Gastroesophageal sphincter (tissue), 3 donors: ENCODE data around the gene CCM2L.

Source experiments
- CTCF ChIP-seq, 4 experiments: fragments of 200-600 bp in 2 of 4; fragments of 450-650 bp in 2 of 4; sonication (generic) in 1 of 4; IDR thresholded peaks; one replicate each; pipeline ENCODE4 v1.5.1; 2017 to 2019; ENCODE audit warnings: antibody characterized with exemption in 4 of 4, mild to moderate bottlenecking in 2 of 4, moderate library complexity in 2 of 4
- EP300 ChIP-seq: sonication (generic); formaldehyde crosslinking; IDR thresholded peaks from one replicate; pipeline ENCODE4 v1.6.1; 2017; ENCODE audit warnings: antibody characterized with exemption, mild to moderate bottlenecking
- POLR2AphosphoS5 ChIP-seq: sonication (generic); formaldehyde crosslinking; IDR thresholded peaks from one replicate; pipeline ENCODE4 v1.6.1; 2017; ENCODE audit warnings: antibody characterized with exemption

GRCh38 chr20:32068174-32068573 lies 57.9 kb downstream of the CCM2L start:
- TF ChIP-seq POLR2AphosphoS5 (no peak), CTCF (IDR thresholded peaks at IDR 0.05) (no peak), EP300 (no peak)
